H1 (cell line): Measurements from ENCODE around the gene PPP1R10. TPM values are rescaled to one million over a fixed set of nuclear protein-coding genes. Genes with fewer than 3 reads are reported as not detected.

ENCODE experiments used
- CTCF ChIA-PET: fragments of 300-600 bp; sonication (Branson Sonifier 250); formaldehyde crosslinking; loops from one replicate; lab custom pipeline; 2021; ENCODE audit not compliant: partially characterized antibody; lab: Charles Lee
- POLR2A ChIA-PET: fragments of 300-600 bp; sonication (Branson Sonifier 250); formaldehyde crosslinking; loops from one replicate; lab custom pipeline; 2021; ENCODE audit warnings: inconsistent platforms; ENCODE audit not compliant: partially characterized antibody; lab: Charles Lee
- DNase-seq, 2 experiments: peaks; one replicate each; pipeline versions ENCODE4 v3.0.0 to v3.0.0-alpha.2; 2010 to 2022; ENCODE audit warnings: low spot score in 2 of 2, low read depth in 1 of 2, mixed read lengths in 1 of 2
- FAIRE-seq: peaks from 2 replicates; lab custom pipeline; 2011; peaks lifted over from hg19 to GRCh38; lab: Jason Lieb, UNC
- H2AFZ ChIP-seq: 2 replicates; pipeline ENCODE4 v1.8.1; 2012; ENCODE audit warnings: low read length, inconsistent platforms
- H2AK5ac ChIP-seq: 2 replicates; pipeline ENCODE4 v1.6.1; 2013; ENCODE audit warnings: low read depth, low read length
- H2BK120ac ChIP-seq: replicated peaks from 2 replicates; pipeline ENCODE3; 2013; ENCODE audit warnings: low read depth, low read length, inconsistent platforms
- H2BK12ac ChIP-seq: 2 replicates; pipeline ENCODE4 v1.6.1; 2013; ENCODE audit warnings: low read depth, low read length
- H2BK15ac ChIP-seq: 2 replicates; pipeline ENCODE4 v1.6.1; 2013; ENCODE audit warnings: low read length
- H2BK20ac ChIP-seq: 2 replicates; pipeline ENCODE4 v1.6.1; 2013; ENCODE audit warnings: low read length
- H2BK5ac ChIP-seq: 2 replicates; pipeline ENCODE4 v1.6.1; 2013; ENCODE audit warnings: low read depth, low read length
- H3K14ac ChIP-seq: 2 replicates; pipeline ENCODE4 v1.6.1; 2013; ENCODE audit warnings: inconsistent platforms; ENCODE audit not compliant: insufficient read length
- H3K18ac ChIP-seq: 2 replicates; pipeline ENCODE4 v1.6.1; 2013; ENCODE audit warnings: low read length; ENCODE audit errors: extremely low read depth
- H3K23ac ChIP-seq: 2 replicates; pipeline ENCODE4 v1.6.1; 2013; ENCODE audit warnings: inconsistent platforms; ENCODE audit not compliant: insufficient read length
- H3K23me2 ChIP-seq: 2 replicates; pipeline ENCODE4 v1.6.1; 2013; ENCODE audit warnings: low read depth, low read length
- H3K27ac ChIP-seq: 2 replicates; pipeline ENCODE4 v1.6.1; 2011; ENCODE audit warnings: low read depth, low read length, inconsistent platforms
- H3K27me3 ChIP-seq, 4 experiments: replicated peaks in 1 of 4; 1 replicate in 1 of 4; 2 replicates in 3 of 4; pipeline versions ENCODE4 v1.6.1 to v1.8.1; 2011 to 2013; ENCODE audit warnings: low read length in 3 of 4, mild to moderate bottlenecking in 3 of 4, inconsistent platforms in 2 of 4, mixed read lengths in 2 of 4, moderate library complexity in 1 of 4; ENCODE audit not compliant: control insufficient read depth in 3 of 4, insufficient read depth in 3 of 4; ENCODE audit errors: extremely low read depth in 1 of 4
- H3K36me3 ChIP-seq, 4 experiments: 2 replicates each; pipeline versions ENCODE4 v1.6.1 to v1.8.1; 2011 to 2013; ENCODE audit warnings: mild to moderate bottlenecking in 4 of 4, low read length in 3 of 4, moderate library complexity in 2 of 4, control low read depth in 1 of 4, inconsistent platforms in 1 of 4; ENCODE audit not compliant: insufficient read depth in 4 of 4, control insufficient read depth in 2 of 4
- H3K4ac ChIP-seq: replicated peaks from 2 replicates; pipeline ENCODE3; 2013; ENCODE audit warnings: low read length, low read depth, mixed read lengths, inconsistent platforms; ENCODE audit not compliant: insufficient read length
- H3K4me1 ChIP-seq, 4 experiments: replicated peaks in 1 of 4; 1 replicate in 1 of 4; 2 replicates in 3 of 4; pipeline versions ENCODE4 v1.6.1 to v1.8.1; 2011 to 2013; ENCODE audit warnings: low read length in 3 of 4, inconsistent platforms in 2 of 4, mixed read lengths in 1 of 4; ENCODE audit not compliant: insufficient read depth in 4 of 4, control insufficient read depth in 3 of 4
- H3K4me2 ChIP-seq, 2 experiments: 2 replicates each; pipeline versions ENCODE4 v1.6.1 to v1.8.1; 2011 to 2013; ENCODE audit warnings: low read depth in 2 of 2, low read length in 2 of 2, control low read depth in 1 of 2, inconsistent platforms in 1 of 2, mild to moderate bottlenecking in 1 of 2; ENCODE audit not compliant: insufficient read depth in 1 of 2
- H3K4me3 ChIP-seq, 4 experiments: fragments of 200-600, 300-600 bp in 1 of 4; sonication (generic), shearing (Covaris generic), sonication (Bioruptor Twin) in 1 of 4; 2 replicates each; pipeline versions ENCODE4 v1.5.1 to v1.8.1; 2011 to 2016; ENCODE audit warnings: low read length in 4 of 4, low read depth in 3 of 4, control low read depth in 2 of 4, inconsistent platforms in 2 of 4, mild to moderate bottlenecking in 2 of 4, mixed read lengths in 1 of 4, moderate library complexity in 1 of 4; ENCODE audit not compliant: insufficient read depth in 2 of 4; ENCODE audit errors: extremely low read depth in 1 of 4
- H3K56ac ChIP-seq: replicated peaks from 2 replicates; pipeline ENCODE3; 2013; ENCODE audit warnings: low read depth, mild to moderate bottlenecking, mixed read lengths, low read length, inconsistent platforms; ENCODE audit not compliant: insufficient read length
- H3K79me1 ChIP-seq: 2 replicates; pipeline ENCODE4 v1.6.1; 2013; ENCODE audit warnings: low read depth, low read length, control low read depth
- H3K79me2 ChIP-seq, 2 experiments: 2 replicates each; pipeline versions ENCODE4 v1.6.1 to v1.8.1; 2012 to 2013; ENCODE audit warnings: low read length in 2 of 2, mild to moderate bottlenecking in 2 of 2, inconsistent platforms in 1 of 2; ENCODE audit not compliant: insufficient read depth in 2 of 2, control insufficient read depth in 1 of 2
- H3K9ac ChIP-seq, 4 experiments: replicated peaks in 1 of 4; 1 replicate in 1 of 4; 2 replicates in 3 of 4; pipeline versions ENCODE4 v1.6.1 to v1.8.1; 2011 to 2013; ENCODE audit warnings: low read depth in 3 of 4, low read length in 3 of 4, control low read depth in 2 of 4, mild to moderate bottlenecking in 2 of 4, moderate library complexity in 2 of 4, inconsistent platforms in 1 of 4; ENCODE audit errors: extremely low read depth in 1 of 4
- H3K9me3 ChIP-seq, 2 experiments: 2 replicates each; pipeline versions ENCODE4 v1.6.1 to v1.8.1; 2012 to 2013; ENCODE audit warnings: mild to moderate bottlenecking in 2 of 2, moderate library complexity in 2 of 2, control low read depth in 1 of 2, inconsistent platforms in 1 of 2, low read depth in 1 of 2, low read length in 1 of 2, mixed read lengths in 1 of 2; ENCODE audit not compliant: insufficient read depth in 2 of 2
- H4K20me1 ChIP-seq, 2 experiments: replicated peaks in 1 of 2; 2 replicates each; pipeline versions ENCODE3 to v1.8.1; 2011 to 2013; ENCODE audit warnings: inconsistent platforms in 2 of 2, low read length in 2 of 2, mild to moderate bottlenecking in 1 of 2; ENCODE audit not compliant: insufficient read depth in 2 of 2, control insufficient read depth in 1 of 2
- H4K5ac ChIP-seq: 2 replicates; pipeline ENCODE4 v1.6.1; 2013; ENCODE audit warnings: low read length, low read depth, mixed read lengths, inconsistent platforms; ENCODE audit not compliant: insufficient read length
- H4K8ac ChIP-seq: 2 replicates; pipeline ENCODE4 v1.8.0; 2013; ENCODE audit warnings: mild to moderate bottlenecking, moderate library complexity, low read length, inconsistent platforms; ENCODE audit not compliant: insufficient read depth; ENCODE audit errors: extremely low read depth
- H4K91ac ChIP-seq: replicated peaks from 2 replicates; pipeline ENCODE3; 2013; ENCODE audit warnings: low read length, mixed read lengths, inconsistent platforms; ENCODE audit not compliant: insufficient read length
- CHD1 ChIP-seq: IDR thresholded peaks from 2 replicates; pipeline ENCODE4 v1.6.1; 2012; ENCODE audit warnings: low read depth, low read length, improper control_type of control experiment
- CREB1 ChIP-seq: IDR thresholded peaks from 2 replicates; pipeline ENCODE4 v1.6.1; 2012; ENCODE audit warnings: inconsistent platforms
- POLR2A ChIP-seq, 2 experiments: IDR thresholded peaks; 1 replicate in 1 of 2; 2 replicates in 1 of 2; pipeline ENCODE4 v1.6.1; 2011; ENCODE audit warnings: low read depth in 2 of 2, low read length in 2 of 2, mild to moderate bottlenecking in 2 of 2; ENCODE audit errors: control extremely low read depth in 1 of 2
- SUZ12 ChIP-seq: fragments of 200-600 bp; sonication (generic); IDR thresholded peaks from 2 replicates; pipeline ENCODE4 v1.6.1; 2012; ENCODE audit warnings: mild to moderate bottlenecking, inconsistent platforms, low read length, moderate library complexity, mixed read lengths
- TAF1 ChIP-seq: IDR thresholded peaks from 2 replicates; pipeline ENCODE4 v1.6.1; 2011; ENCODE audit warnings: mild to moderate bottlenecking, low read depth, low read length
- TAF7 ChIP-seq: optimal IDR thresholded peaks from 2 replicates; pipeline ENCODE3; 2011; ENCODE audit warnings: low read depth, mild to moderate bottlenecking, inconsistent platforms, low read length, moderate library complexity, borderline replicate concordance
- TBP ChIP-seq: IDR thresholded peaks from 2 replicates; pipeline ENCODE4 v1.6.1; 2011; ENCODE audit warnings: low read depth, low read length, improper control_type of control experiment
- YY1 ChIP-seq: IDR thresholded peaks from 2 replicates; pipeline ENCODE4 v1.6.1; 2011; ENCODE audit warnings: low read depth, mild to moderate bottlenecking, low read length
- ZNF274 ChIP-seq: IDR thresholded peaks from 2 replicates; pipeline ENCODE4 v1.7.0; 2012; ENCODE audit warnings: low read length, borderline replicate concordance; ENCODE audit errors: extremely low read depth
- WGBS, 2 experiments: shearing (Covaris generic) in 1 of 2; methylation state at CpG; one replicate each; pipeline versions ENCODE4 v1.1.6 to v1.1.7; 2013 to 2015; ENCODE audit warnings: low lambda C conversion rate in 2 of 2, mixed read lengths in 2 of 2, inconsistent platforms in 1 of 2, low coverage in 1 of 2, missing lambda C conversion rate in 1 of 2; ENCODE audit not compliant: insufficient replicate concordance in 2 of 2, insufficient coverage in 1 of 2, insufficient read length in 1 of 2; ENCODE audit errors: extremely low coverage in 1 of 2, missing lambda C conversion rate in 1 of 2; 5-methylcytosine and 5-hydroxymethylcytosine counted together
- polyA plus RNA-seq, 7 experiments: library from polyadenylated mRNA; depleted of rRNA in 3 of 7; stranded (reverse) in 5 of 7; unstranded in 2 of 7; fragments of >200 nt in 5 of 7; fragments of 200-250 nt in 2 of 7; gene quantifications; 1 replicate in 5 of 7; 2 replicates in 1 of 7; 4 replicates in 1 of 7; pipeline versions ENCODE4 v1.2.1 to v1.2.3, GENCODE V29; 2011 to 2013; ENCODE audit warnings: missing spikeins in 2 of 7, mixed read lengths in 2 of 7
- total RNA-seq: library from RNA; stranded (reverse); fragmentation: NEBNext Ultra II Directional; extraction: Animal tissue kit (Norgen Biotek cat#: 25700); gene quantifications from 2 replicates; pipeline ENCODE4 v1.2.1, GENCODE V29; 2021
- TF ChIP-seq, protein P1 (sequence below): IDR thresholded peaks from 2 replicates; pipeline ENCODE4 v1.6.1; 2012; ENCODE audit warnings: low read length, inconsistent platforms

PPP1R10 gene
- total and polyA plus RNA-seq, 2 of the 8 experiments (the other 6 are each of a cell fraction or from before 2014, with no cell fraction given): 23.9 to 89.1 TPM

DNA sequence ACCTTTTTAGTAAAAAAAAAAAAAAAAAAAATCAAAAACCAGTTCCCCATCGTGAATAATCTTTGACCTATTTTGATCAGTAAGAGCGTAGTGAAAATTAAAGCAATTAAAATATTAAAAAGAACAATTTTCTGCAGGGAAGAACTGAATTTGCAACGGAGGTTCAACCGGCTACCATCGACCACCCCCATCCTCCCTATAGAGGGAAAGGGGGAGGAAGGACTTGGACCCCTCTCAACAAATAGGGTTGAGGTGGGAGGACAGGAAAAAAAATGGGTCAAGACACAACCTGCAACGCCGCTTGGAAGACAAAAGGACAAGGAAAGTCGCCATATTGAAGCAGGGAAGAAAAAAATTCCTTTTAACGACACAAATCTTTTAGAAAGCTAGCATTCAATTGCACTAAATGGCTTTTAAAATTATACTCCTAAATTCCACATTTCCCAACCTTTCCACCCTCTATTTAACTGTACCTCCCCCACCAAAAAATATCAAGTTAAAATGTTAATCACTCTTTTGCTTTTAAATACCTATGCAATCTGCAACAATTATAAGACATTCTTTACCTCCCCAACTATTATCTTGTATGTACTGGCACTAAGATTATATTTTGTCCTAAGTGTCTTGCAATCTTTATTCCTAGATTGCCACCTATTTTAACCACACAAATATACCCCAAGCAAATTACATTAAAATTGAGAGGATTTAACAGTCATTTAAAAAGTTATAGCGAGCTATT is 1.7 kb downstream of the PPP1R10 start:
- POLR2A ChIA-PET: interaction anchor here (0.7 to 4.8 kb wide), 50 partner anchors 7 to 550 kb away, joined by 3 to 443 read pairs (median 5); partner anchors contain the start of genes ABCF1, ATAT1, C6orf136 and DHX16
- TF ChIP-seq TAF7 (peak; percentile 79), TBP (peak; percentile 43; the same call in 1 of the 2 replicates), YY1 (peak; percentile 84; the same call in 1 of the 2 replicates), TAF1 (peak; percentile 84), ZNF274 (no peak), CREB1 (0 out of 2 replicates have a peak, but pooled peaks have one; percentile 3), POLR2A (IDR thresholded peaks at IDR 0.05; ENCODE audit: control extremely low read depth in 1 of 2, low read depth in 2 of 2, low read length in 2 of 2) (peak; percentile 54 to 98), CHD1 (peak; percentile 90), SUZ12 (no peak)
- TF ChIP-seq, protein P1, sequence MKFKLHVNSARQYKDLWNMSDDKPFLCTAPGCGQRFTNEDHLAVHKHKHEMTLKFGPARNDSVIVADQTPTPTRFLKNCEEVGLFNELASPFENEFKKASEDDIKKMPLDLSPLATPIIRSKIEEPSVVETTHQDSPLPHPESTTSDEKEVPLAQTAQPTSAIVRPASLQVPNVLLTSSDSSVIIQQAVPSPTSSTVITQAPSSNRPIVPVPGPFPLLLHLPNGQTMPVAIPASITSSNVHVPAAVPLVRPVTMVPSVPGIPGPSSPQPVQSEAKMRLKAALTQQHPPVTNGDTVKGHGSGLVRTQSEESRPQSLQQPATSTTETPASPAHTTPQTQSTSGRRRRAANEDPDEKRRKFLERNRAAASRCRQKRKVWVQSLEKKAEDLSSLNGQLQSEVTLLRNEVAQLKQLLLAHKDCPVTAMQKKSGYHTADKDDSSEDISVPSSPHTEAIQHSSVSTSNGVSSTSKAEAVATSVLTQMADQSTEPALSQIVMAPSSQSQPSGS: peak; percentile 20; the same call in 1 of the 2 replicates

More for the DNA sequence above, 1.7 kb downstream of the PPP1R10 start:
- Histone ChIP-seq H3K9ac (peak overlapping the region; percentile 99 to 100 (median 100)), H2BK15ac (no peak overlapping the region), H3K79me1 (peaks cover 9% of the 10 kb centered on the region; the same call in 1 of the 2 replicates), H3K36me3 (peaks cover 6 to 44% (median 15%) of the 10 kb centered on the region in 4 experiments), H3K56ac (peak overlapping the region; percentile 38), H3K18ac (peak overlapping the region; percentile 21; the same call in 1 of the 2 replicates), H3K9me3 (no peaks in the 10 kb centered on the region), H4K20me1 (peaks cover 1 to 4% of the 10 kb centered on the region in 2 experiments), H3K4ac (no peak overlapping the region), H3K27ac (peak overlapping the region; percentile 98), H3K23me2 (peaks cover 14% of the 10 kb centered on the region), H4K5ac (peak overlapping the region; percentile 84), H2AFZ (no peak overlapping the region), H3K23ac (no peak overlapping the region), H3K4me2 (peak overlapping the region; percentile 96 to 98), H2BK20ac (no peak overlapping the region), H4K91ac (no peak overlapping the region), H4K8ac (peak overlapping the region; percentile 98; the same call in 1 of the 2 replicates), H2BK120ac (no peak overlapping the region), H3K14ac (no peak overlapping the region), H3K4me3 (peak overlapping the region; percentile 90 to 97 (median 96)), H2AK5ac (peak overlapping the region; percentile 91; the same call in 1 of the 2 replicates), H2BK12ac (peak overlapping the region; percentile 91; the same call in 1 of the 2 replicates), H3K27me3 (no peaks in the 10 kb centered on the region), H3K79me2 (peaks cover 4 to 67% of the 10 kb centered on the region in 2 experiments; a peak in 3 of 4 replicates), H3K4me1 (peaks cover 0 to 6% (median 4%) of the 10 kb centered on the region in 4 experiments; a peak in 4 of 7 replicates), H2BK5ac (peak overlapping the region; percentile 93)
- CTCF ChIA-PET: interaction anchor here (1.6 to 1.7 kb wide), 2 partner anchors 14 to 18 kb away, joined by 4 to 7 read pairs; no protein-coding TSS in a partner anchor
- DNase-seq (peak; percentile 63 to 73), FAIRE-seq (no peak)
- WGBS, 2 experiments: 1% methylated on average over 10 of the region's 10 CpGs; no CpG with 5 or more reads in 1 of the 2 experiments
